GDM1 (cell line): ENCODE measurements around the gene MAPK8IP2.

ENCODE experiments used
- DNase-seq: peaks from one replicate; lab custom pipeline; 2025; lab: John Stamatoyannopoulos, UW

Gene MAPK8IP2

GRCh38 chr22:50600538-50600937, at the start of gene MAPK8IP2:
Gene MAPK8IP2 (plus strand): TSS chr22:50600793. CDS start chr22:50600819, 26 bp downstream.
- DNase-seq, result no peak

DNA sequence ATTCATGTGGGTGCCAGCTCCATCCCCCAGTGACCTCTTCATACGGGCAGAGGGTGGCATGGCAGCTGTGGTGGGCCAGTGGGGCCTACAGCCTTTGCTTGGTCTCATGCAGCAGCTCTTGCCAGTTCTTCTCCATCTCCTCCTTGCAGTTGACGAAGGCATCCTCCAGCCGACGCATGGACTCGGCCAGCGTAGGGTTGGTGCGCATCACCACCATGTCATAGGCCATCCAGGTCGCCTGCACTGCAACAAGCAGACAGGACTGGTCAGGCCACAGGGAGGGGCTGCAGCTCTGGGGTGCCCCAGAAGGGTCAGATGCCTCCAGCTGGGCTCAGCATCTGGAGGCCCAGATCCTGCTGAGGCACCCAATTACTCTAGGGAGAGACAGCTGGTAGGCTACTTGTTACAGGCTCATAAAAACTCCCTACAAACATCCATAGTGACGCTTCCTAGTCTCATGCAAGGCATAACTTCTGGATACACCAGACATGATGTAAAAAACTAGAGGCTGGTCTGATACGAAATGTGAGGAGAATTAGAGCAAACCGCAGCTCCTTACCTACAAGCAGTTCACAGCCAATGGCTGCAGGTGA, 49.3 kb upstream of the MAPK8IP2 start:
- DNase-seq, result no peak

DNA sequence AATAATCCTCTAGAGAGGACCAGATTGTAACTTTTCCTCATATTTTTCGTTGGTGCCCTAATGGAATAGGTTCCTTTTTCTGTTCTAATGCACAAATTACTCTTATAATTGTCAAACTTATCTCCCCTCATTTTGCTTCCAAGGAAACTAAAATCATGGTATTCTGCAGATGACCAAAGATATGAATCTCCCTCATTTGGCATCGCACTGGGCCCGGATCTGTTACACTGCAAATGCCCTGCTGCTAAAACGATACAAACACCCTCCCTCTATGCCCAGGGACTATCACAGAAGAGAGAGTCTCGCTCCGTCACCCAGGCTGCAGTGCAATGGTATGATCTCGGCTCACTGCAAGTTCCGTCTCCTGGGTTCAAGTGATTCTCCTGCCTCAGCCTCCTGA, 47.3 kb upstream of the MAPK8IP2 start:
- DNase-seq, result no peak

DNA sequence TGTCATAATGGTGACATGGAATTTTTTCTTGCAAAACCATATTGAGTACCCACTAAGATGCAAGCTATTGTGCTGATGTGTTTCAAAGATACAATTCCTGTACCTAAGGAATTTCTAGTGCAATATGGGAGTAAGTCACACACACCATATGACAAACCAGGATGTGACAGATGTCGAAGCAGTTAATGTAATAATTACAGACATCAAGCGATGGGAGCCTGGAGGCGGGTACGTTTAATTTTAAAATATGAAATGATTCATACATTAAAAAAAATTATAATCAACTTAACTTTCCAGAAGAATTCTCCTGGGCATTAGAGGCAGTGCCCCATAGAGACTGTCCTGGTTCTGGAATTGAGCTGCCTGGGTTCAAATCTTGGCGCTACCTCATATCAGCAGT, 43.9 kb upstream of the MAPK8IP2 start:
- DNase-seq, result no peak

- DNase-seq, result no peak
These were observed 40.6 kb upstream of the MAPK8IP2 start for GRCh38 chr22:50560034-50560433.

DNA sequence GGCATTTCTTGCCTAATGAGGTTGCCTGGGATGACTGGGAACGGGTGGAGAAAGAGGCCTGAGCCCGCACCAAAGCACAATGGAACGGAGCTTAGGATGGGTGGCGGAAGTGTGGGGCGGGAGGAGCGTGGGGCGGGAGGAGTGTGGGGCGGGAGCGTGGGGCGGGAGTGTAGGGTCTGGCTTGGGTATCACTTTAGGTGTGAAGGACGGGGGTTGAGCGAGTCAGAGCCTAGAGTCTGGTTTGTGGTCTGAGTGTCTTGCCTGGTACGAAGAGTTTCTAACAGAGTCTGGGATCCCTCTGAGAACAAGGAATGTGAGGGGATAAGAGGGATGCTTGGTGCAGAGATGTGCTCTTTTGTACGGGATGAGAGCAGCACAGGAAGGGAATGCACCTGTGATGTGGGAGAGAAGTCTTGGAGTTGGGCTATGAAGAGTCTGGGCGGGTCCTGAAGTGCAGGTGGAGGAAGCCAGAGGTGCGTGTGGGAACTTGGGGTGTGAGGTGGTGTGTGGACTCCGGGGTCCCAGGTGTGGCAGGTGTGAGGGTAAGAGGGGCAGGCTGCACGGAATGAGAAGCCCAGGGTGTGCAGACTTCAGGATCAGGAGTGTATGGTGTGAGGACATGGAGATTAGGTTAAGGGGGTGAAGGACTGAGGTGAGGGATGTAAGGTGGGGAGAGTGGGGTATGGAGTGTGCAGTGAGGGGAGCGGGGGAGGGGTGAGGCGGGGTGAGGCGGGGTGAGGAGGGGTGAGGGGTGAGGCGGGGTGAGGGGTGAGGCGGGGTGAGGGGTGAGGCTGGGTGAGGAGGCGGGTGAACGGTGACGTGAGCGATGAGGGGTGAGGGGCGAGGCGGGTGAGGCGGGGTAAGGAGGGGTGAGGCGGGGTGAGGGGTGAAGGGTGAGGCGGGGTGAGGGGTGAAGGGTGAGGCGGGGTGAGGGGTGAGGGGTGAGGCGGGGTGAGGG, 38.9 kb upstream of the MAPK8IP2 start:
- DNase-seq, result no peak

GRCh38 chr22:50562523-50563412, 37.8 kb upstream of the MAPK8IP2 start, which contains the start of gene SYCE3:
Gene SYCE3 (minus strand): TSS chr22:50562919. CDS start chr22:50556405, 6,514 bp downstream.
- peak; percentile 91 for DNase-seq

DNA sequence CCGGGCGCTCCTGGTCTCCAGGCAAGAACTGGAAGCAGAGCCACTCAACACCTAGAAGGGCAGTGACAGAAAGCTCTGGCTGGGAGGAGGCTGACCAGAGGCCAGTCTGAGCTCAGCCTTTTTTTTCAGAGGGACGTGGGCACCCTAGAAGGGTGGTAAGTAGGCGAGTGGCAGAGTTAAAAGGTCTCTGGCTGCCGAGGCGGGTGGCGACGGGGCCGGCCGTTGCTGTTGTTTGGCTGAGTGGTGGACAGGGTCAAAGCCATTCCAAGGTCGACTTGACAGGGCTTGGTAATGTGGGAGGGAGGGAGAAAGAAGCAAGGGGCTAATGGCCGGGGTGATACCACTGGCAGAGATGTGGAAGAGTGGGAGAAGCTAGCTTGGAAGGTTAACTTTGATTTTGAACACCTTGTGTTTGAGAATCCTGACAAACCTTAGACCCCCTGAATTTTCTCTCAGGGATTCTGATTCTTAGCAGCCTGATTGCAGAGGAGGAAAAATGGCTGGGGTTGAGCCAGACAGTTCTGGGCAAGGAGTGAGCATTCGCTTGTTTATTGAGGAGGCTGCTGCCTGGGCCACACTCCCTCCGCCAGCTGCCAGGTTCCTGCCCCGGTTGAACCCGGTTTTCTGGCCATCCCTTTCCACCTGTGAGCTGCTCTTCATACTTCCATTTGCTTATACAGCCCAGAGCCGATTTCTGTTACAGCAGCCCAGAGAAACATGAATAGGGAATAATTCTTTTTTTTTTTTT, 37.0 kb upstream of the MAPK8IP2 start:
- no peak for DNase-seq

DNA sequence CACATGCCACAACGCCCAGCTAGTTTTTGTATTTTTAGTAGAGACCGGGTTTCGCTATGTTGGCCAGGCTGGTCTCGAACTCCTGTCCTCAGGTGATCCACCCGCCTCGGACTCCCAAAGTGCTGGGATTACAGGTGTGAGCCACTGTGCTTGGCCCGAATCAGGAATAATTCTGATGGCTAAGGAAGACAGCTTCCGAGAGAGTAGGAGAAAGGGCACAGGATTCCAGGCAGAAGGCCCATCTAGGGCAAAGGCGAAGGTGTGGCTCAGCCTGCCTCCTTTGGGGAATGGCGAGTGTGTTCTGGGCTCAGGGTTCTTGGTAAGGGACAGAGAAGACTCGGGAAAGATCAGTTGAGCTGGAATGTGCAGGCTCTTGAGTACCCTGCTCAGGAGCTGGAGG, 36.3 kb upstream of the MAPK8IP2 start:
- no peak for DNase-seq

DNA sequence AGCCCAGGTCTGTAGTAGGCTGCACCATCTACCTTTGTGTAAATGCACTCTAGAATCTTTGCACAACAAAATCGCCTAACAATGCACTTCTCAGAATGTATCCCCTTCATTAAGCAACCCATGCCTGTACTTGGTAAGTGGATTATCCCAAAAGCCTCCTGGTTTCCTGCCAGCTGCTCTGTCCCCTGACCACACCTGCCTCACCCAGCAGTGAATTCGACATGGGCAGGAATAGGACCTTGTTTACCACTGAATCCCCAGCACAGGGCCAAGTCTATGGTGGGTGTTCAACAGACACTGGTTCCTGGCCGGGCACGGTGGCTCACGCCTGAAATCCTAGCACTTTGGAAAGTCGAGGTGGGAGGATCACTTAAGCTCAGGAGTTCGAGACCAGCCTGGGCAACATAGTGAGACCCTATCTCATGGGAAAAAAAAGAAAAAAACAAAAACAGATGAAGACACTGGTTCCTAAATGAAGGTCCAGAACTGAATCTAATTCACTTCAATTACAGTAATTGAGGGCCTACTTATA, 32.8 kb upstream of the MAPK8IP2 start:
- DNase-seq, result no peak

DNA sequence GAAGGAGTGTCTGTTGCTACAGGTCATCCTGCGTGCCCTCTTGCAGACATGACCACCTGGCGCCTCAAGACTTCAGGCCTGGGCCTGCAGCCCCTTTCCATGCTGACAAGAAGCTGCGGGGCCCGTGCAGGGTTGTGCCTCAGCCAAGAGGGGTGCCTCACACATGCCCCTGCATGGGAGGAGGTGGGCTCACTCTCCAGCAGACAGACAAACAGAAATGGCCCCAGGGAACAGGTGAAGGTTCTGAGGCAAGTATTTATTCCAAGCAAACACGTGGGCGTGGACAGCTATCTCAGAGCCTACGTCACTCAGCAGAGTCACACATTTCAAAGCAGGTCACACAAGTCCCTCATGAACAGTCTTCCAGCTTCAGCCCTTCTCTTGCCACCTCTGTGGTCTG, 32.0 kb upstream of the MAPK8IP2 start:
- no peak for DNase-seq

DNA sequence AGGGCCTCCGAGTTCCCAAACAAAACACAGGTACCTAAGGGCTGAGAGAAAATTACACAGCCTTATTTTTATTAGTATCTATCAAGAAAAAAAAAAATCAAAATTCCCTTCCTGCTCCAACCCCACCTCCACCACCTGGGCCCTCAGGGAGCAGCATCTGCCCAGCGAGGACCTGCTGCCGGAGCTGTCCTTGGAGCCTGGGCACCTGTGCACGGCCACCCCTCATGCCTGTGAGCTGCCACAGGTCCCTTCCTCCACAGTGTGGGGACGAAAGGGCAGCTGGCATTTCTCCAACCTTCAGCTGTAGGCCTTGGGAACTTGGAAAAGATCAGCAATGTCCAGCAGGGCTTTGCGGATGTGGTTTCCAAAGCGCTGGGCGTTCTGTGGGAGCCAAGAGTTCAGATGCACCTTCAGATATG, 31.5 kb upstream of the MAPK8IP2 start:
- no peak for DNase-seq

- no peak for DNase-seq
These were observed 30.6 kb upstream of the MAPK8IP2 start for GRCh38 chr22:50569896-50570535.

DNA sequence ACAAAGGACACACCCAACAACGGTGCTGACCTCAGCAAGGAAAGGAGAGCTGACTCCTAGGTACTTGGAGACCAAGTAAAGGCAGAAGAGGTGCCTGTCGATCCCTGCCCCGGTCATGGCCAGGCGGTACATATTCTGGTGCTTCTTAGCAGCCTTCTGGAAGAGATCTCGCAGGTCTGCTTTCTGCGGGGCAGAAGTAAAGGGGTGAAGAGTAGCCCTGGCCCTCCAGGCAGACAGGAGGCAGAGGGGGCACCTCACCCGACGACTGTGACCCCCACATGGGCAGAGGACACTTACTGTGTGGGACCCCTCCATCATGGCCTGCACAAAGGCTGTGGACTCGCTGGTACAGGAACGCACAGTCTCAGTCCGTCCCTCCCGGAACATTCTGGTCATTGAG, 29.7 kb upstream of the MAPK8IP2 start:
- DNase-seq, result no peak

GRCh38 chr22:50571264-50572175, 29.1 kb upstream of the MAPK8IP2 start:
- DNase-seq, result no peak

- DNase-seq, result no peak
These were observed 27.6 kb upstream of the MAPK8IP2 start for GRCh38 chr22:50572965-50573364.

DNA sequence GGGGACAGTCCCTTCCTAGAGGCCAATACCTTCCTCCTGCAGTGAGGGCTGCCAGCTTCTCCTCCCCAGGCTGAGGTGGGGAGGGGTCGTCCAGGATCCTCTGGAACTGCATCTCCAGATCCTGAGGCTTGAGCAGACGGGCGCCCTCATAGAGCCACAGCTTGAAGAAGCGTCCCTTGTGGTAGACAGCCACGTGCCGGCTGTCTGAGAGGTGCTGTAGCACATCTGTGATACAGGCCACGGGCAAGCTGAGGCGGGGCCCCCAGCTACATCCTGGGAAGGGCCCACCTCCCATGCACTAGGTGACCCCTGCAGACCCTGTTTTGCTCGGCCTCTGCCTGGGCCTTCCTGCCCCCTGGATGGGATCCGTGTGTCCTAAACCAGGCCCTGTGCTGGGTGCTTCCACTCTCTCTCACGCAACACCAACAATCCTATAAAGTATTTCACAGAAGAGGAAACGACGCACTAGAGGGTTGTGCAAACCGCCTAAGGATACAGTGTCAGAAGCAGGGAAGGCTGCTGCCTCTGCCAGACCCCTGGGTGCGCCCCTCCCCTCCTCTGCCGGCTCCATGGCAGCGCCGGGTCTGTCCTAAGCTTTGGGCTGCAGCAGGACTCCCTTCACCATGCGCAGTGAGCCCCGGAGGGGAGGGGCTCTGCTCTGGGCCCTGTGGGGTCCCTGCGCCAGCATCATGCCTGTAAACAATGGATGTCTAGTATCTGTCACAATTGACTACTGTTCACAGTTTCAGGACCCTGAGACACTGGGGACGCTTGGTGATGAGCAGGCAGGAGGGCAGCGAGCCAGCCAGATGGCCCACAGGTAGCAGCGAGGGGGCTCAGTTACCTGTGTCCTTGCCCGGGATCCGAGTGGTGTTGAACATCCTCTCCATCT, 26.9 kb upstream of the MAPK8IP2 start:
- DNase-seq, result no peak

DNA sequence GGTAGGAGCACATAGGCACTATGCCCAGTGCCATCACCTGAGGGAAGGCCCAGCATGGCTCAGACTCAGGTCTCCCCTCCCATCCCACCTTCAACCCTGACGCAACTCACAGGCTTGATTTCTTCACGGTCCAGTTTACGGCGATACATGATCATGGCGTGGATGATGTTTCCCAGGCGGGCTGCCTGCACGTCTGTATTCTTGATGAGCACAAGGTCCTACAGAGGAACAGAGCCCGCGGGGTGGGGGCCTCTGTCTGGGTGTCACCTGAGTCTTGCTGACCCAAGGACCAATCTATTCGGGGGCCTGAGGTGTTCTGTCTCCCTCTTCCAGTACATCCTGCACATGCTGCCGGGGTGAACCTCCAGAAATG, 26.2 kb upstream of the MAPK8IP2 start:
- DNase-seq, result no peak
